HUES6 (cell line): Measurements from ENCODE around the gene CPTP.
"Not testable (repeated sequence)": the region's sequence is repeated elsewhere in the genome, so short reads cannot be mapped to it uniquely, and the experiment has no call there.

ENCODE experiments used
- H3K27ac ChIP-seq: 2 replicates; pipeline ENCODE4 v1.7.0; 2013; ENCODE audit warnings: low read depth, mild to moderate bottlenecking, low read length, inconsistent platforms
- H3K27me3 ChIP-seq: 2 replicates; pipeline ENCODE4 v1.6.1; 2013; ENCODE audit warnings: low read length; ENCODE audit not compliant: control insufficient read depth, insufficient read depth
- H3K36me3 ChIP-seq: 2 replicates; pipeline ENCODE4 v1.6.1; 2013; ENCODE audit warnings: low read length; ENCODE audit not compliant: control insufficient read depth, insufficient read depth
- H3K4me1 ChIP-seq: 2 replicates; pipeline ENCODE4 v1.6.1; 2013; ENCODE audit warnings: low read length; ENCODE audit not compliant: control insufficient read depth, insufficient read depth
- H3K4me3 ChIP-seq: 2 replicates; pipeline ENCODE4 v1.5.1; 2013; ENCODE audit warnings: low read depth, low read length
- H3K9ac ChIP-seq: one replicate; pipeline ENCODE4 v1.6.1; 2013; ENCODE audit warnings: mild to moderate bottlenecking, low read length
- H3K9me3 ChIP-seq: 2 replicates; pipeline ENCODE4 v1.6.1; 2013; ENCODE audit warnings: low read depth, low read length; ENCODE audit not compliant: control insufficient read depth, insufficient read depth

Gene CPTP

GRCh38 chr1:1365875-1366698 is 41.5 kb downstream of the CPTP start:
- Histone ChIP-seq H3K27me3 (no peaks in the 10 kb centered on the region), H3K9me3 (peaks cover 18% of the 10 kb centered on the region), H3K9ac (no peak overlapping the region), H3K4me1 (peaks cover 10% of the 10 kb centered on the region; the same call in 1 of the 2 replicates), H3K36me3 (no peaks in the 10 kb centered on the region), H3K27ac (no peak overlapping the region), H3K4me3 (no peak overlapping the region)

GRCh38 chr1:1366699-1367066 is 42.1 kb downstream of the CPTP start:
- Histone ChIP-seq H3K4me1 (peaks cover 6% of the 10 kb centered on the region; the same call in 1 of the 2 replicates), H3K27ac (no peak overlapping the region), H3K9me3 (peaks cover 18% of the 10 kb centered on the region), H3K4me3 (no peak overlapping the region), H3K9ac (no peak overlapping the region), H3K36me3 (peaks cover 5% of the 10 kb centered on the region; the same call in 1 of the 2 replicates), H3K27me3 (no peaks in the 10 kb centered on the region)

- no peaks in the 10 kb centered on the region for H3K27me3 ChIP-seq
- no peak overlapping the region for H3K4me3 ChIP-seq
- no peak overlapping the region for H3K9ac ChIP-seq
- H3K9me3 ChIP-seq: peaks cover 18% of the 10 kb centered on the region
- no peak overlapping the region for H3K27ac ChIP-seq
- peaks cover 7% of the 10 kb centered on the region; the same call in 1 of the 2 replicates for H3K36me3 ChIP-seq
- H3K4me1 ChIP-seq: no peaks in the 10 kb centered on the region
Observed at GRCh38 chr1:1367315-1367714, 42.7 kb downstream of the CPTP start.

- not testable (repeated sequence) for H3K9ac ChIP-seq, H3K4me1 ChIP-seq, H3K27ac ChIP-seq, H3K4me3 ChIP-seq, H3K27me3 ChIP-seq
- Histone ChIP-seq H3K36me3 (peaks cover 18% of the 10 kb centered on the region), H3K9me3 (peaks cover 18% of the 10 kb centered on the region)
Observed at GRCh38 chr1:1370094-1370493, 45.5 kb downstream of the CPTP start.

GRCh38 chr1:1370771-1371300 is 46.2 kb downstream of the CPTP start:
- Histone ChIP-seq H3K27ac (no peak overlapping the region), H3K27me3 (no peaks in the 10 kb centered on the region), H3K4me3 (no peak overlapping the region), H3K36me3 (peaks cover 18% of the 10 kb centered on the region), H3K4me1 (peaks cover 5% of the 10 kb centered on the region; the same call in 1 of the 2 replicates), H3K9me3 (peaks cover 17% of the 10 kb centered on the region), H3K9ac (no peak overlapping the region)

DNA sequence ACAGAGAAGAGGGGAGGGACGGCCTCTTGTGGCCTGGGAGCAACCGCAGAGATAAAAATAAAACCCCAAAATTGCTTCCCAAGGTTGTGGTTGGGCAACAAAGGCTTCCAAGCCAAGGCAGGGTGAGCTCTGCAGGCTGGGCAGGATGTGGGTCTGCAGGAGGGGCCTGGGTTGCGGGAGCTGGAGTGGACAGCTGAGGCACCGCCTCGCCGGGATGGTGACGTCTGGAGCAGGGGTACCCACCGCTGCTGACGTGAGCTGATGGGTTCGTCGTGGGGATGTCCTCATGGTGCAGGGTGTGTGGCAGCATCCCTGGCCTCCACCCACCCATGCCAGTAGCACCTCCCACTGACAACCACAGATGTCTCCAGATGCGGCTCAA is 46.8 kb downstream of the CPTP start:
- Histone ChIP-seq H3K36me3 (peaks cover 18% of the 10 kb centered on the region), H3K27me3 (no peaks in the 10 kb centered on the region), H3K27ac (no peak overlapping the region), H3K4me1 (peaks cover 9% of the 10 kb centered on the region; the same call in 1 of the 2 replicates), H3K9ac (no peak overlapping the region), H3K9me3 (peaks cover 11% of the 10 kb centered on the region), H3K4me3 (no peak overlapping the region)

GRCh38 chr1:1371746-1372711 is 47.4 kb downstream of the CPTP start:
- Histone ChIP-seq H3K4me1 (peaks cover 9% of the 10 kb centered on the region; the same call in 1 of the 2 replicates), H3K27me3 (no peaks in the 10 kb centered on the region), H3K9ac (no peak overlapping the region), H3K36me3 (peaks cover 18% of the 10 kb centered on the region), H3K27ac (no peak overlapping the region), H3K9me3 (peaks cover 5% of the 10 kb centered on the region), H3K4me3 (no peak overlapping the region)

GRCh38 chr1:1373051-1373814 is 48.6 kb downstream of the CPTP start:
- Histone ChIP-seq H3K9ac (no peak overlapping the region), H3K9me3 (no peaks in the 10 kb centered on the region), H3K27ac (no peak overlapping the region), H3K4me1 (peaks cover 9% of the 10 kb centered on the region; the same call in 1 of the 2 replicates), H3K4me3 (0 out of 2 replicates have a peak overlapping the region, but pooled peaks have one; percentile 85), H3K36me3 (peaks cover 18% of the 10 kb centered on the region), H3K27me3 (no peaks in the 10 kb centered on the region)

DNA sequence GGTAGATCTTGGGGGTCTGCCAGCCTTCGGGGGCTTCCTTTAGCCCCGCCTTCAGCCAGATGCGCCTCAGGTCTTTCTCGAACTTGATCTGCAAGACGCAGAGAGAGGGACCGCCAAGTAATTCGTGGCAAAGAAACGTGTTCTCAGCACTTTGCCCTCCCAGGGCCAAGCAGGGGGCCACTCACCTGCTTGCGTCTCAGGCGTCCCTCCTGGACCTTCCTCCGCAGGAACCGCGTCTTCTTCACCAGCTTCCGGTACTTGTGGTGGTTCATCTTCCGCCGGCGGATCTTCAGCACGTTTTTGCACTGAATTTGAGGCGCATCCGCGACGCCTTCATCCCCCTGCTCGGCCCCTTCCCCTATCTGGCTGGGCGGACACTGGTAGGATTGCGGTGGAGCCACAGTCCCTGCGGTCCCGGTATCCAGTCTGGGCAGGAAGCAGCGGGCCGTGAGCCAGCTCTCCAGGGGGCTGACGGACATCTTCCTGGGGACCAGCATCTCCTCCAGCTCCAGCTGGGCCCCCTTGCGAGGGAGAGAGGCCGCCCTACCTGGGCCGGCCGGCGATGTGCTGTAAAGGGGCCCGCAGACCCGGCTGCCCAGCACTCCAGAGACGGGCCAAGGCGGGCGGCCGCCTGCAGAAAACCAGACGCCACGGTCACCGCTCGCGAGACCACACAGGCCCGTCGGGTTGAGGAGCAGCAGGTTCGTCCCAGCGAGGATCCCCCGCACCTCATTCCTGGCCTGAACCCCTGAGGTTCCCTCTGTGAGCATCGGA is 49.4 kb downstream of the CPTP start:
- Histone ChIP-seq H3K27ac (no peak overlapping the region), H3K9me3 (no peaks in the 10 kb centered on the region), H3K36me3 (peaks cover 18% of the 10 kb centered on the region), H3K27me3 (no peaks in the 10 kb centered on the region), H3K9ac (peak overlapping the region; percentile 88), H3K4me1 (peaks cover 9% of the 10 kb centered on the region; the same call in 1 of the 2 replicates), H3K4me3 (peak overlapping the region; percentile 85)

DNA sequence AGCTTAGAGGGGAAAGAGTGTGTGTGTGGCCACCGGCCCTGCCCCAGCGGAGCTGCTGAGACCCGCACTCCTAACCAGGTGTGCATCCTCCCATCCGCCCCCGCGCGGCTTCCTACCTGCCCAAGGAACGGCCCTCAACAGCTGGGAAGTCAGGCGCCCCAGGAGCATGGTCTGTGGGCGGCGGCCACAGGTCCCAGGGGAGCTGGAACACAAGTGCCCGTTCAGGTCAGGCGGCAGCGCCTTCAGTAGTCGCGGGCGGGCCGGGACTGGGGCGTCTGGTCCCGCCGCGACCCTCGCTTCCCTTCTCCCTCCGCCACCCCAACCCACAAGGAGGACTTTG is 50.0 kb downstream of the CPTP start:
- H3K9me3 ChIP-seq: no peaks in the 10 kb centered on the region
- H3K27me3 ChIP-seq: no peaks in the 10 kb centered on the region
- peak overlapping the region; percentile 85 for H3K4me3 ChIP-seq
- H3K36me3 ChIP-seq: peaks cover 18% of the 10 kb centered on the region
- peak overlapping the region; percentile 85 for H3K27ac ChIP-seq
- H3K4me1 ChIP-seq: peaks cover 9% of the 10 kb centered on the region; the same call in 1 of the 2 replicates
- H3K9ac ChIP-seq: peak overlapping the region; percentile 88
